MM.1S (cell line): ENCODE data around the gene ZFP91.

ENCODE experiments used
- EZH2 ChIP-seq: fragments of 300-600 bp; sonication (generic); optimal IDR thresholded peaks from 2 replicates; pipeline ENCODE3; 2017; ENCODE audit warnings: low read depth, mild to moderate bottlenecking, antibody characterized with exemption, low read length, mixed read lengths
- EZH2phosphoT487 ChIP-seq: fragments of 300-600 bp; sonication (generic); IDR thresholded peaks from 2 replicates; pipeline ENCODE4 v1.6.1; 2018; ENCODE audit warnings: antibody characterized with exemption, low read length
- TF ChIP-seq, protein P1 (sequence below): fragments of 300-600 bp; sonication (generic); IDR thresholded peaks from 2 replicates; pipeline ENCODE4 v1.5.1; 2016; ENCODE audit warnings: antibody characterized with exemption, low read length, mixed read lengths

DNA sequence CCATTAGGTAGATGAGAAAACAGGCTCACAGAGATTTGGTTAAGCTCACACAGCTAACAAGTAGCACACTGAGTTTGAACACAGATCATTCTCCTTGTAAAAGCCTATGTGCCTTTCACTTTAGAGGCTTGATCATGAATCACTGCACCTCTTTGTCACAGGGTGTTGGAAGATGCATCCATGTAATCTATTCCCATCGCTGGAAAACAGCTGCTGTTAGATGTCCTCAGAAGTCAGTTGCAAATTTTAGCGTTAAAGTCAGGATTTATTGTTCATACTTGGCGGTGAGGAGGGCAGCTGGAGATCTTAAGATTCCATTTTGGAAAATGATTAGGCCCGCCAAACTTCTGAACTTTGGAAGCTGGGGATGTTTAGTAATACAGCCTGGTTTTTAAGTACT lies 46.2 kb downstream of the ZFP91 start:
- TF ChIP-seq, protein P1, sequence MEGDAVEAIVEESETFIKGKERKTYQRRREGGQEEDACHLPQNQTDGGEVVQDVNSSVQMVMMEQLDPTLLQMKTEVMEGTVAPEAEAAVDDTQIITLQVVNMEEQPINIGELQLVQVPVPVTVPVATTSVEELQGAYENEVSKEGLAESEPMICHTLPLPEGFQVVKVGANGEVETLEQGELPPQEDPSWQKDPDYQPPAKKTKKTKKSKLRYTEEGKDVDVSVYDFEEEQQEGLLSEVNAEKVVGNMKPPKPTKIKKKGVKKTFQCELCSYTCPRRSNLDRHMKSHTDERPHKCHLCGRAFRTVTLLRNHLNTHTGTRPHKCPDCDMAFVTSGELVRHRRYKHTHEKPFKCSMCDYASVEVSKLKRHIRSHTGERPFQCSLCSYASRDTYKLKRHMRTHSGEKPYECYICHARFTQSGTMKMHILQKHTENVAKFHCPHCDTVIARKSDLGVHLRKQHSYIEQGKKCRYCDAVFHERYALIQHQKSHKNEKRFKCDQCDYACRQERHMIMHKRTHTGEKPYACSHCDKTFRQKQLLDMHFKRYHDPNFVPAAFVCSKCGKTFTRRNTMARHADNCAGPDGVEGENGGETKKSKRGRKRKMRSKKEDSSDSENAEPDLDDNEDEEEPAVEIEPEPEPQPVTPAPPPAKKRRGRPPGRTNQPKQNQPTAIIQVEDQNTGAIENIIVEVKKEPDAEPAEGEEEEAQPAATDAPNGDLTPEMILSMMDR: no peak
- TF ChIP-seq EZH2phosphoT487 (no peak), EZH2 (no peak)
